Measurements from ENCODE around the gene MCHR1.
A peak's percentile ranks its signal among the peaks of the same experiment; 100 is the strongest.

The MCHR1 gene

DNA sequence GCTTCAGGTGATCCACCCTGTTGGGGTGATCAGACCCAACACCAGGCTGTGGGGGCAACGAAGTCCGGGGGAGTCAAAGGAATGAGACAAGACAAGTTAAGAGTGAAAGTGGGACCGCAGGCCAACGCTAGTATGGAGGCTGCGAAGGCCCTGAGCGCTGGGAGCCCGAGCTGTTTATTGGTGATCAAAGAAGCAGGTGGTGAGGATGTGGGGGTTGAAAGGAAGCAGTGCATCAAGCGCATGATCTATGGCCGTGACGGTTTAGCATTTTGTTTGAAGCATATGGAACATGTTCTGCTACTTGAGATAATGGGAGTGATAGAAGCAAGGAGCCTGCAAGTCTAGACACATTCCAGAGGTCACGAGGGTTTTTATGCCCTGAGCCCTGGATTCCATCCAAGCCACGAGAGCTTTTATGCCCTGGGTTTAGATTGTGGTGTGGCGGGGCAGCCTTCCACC lies 49.5 kb downstream of the MCHR1 start:
- DNase-seq, result peak; percentile 96

DNA sequence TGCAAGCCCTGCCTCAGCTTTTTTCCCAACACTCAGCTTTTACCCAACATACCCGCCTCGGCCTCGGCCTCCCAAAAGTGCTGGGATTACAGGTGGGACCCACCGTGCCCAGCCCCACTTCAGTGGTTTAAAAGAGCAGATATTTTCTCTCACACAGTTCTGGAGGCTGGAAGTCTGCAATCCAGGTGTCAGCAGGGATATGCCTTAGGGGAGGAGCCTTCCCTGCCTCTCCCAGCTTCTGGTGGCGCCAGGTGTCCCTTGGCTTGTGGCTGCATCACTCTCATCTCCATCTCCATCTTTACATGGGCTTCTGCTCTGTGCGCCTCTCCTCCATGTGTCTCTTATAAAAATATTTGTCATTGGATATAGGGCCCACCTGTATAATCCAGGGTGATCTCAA lies 50.0 kb downstream of the MCHR1 start:
- DNase-seq, result no peak

Data from DMS153 (cell line).